Fibroblast of mammary gland (primary cell): ENCODE measurements around the gene CASR.
"Not testable (repeated sequence)": the region's sequence is repeated elsewhere in the genome, so short reads cannot be mapped to it uniquely, and the experiment has no call there.

Source experiments
- DNase-seq: peaks from one replicate; pipeline ENCODE4 v3.0.0-alpha.2; 2010; ENCODE audit warnings: low read depth
- H3K4me3 ChIP-seq: 2 replicates; pipeline ENCODE4 v1.5.1; 2011; ENCODE audit warnings: low read depth, mild to moderate bottlenecking, low read length, moderate library complexity; ENCODE audit not compliant: control insufficient read depth
- CTCF ChIP-seq: conservative IDR thresholded peaks from 2 replicates; pipeline ENCODE4 v1.5.1; 2011; ENCODE audit warnings: low read depth, low read length, inconsistent platforms; ENCODE audit not compliant: control insufficient read depth, insufficient read depth

Gene CASR

GRCh38 chr3:122183521-122183892, at the start of gene CASR:
TSS of gene CASR (plus strand) at chr3:122183668. CDS start at chr3:122254190, 70,522 bp downstream.
- no peak for DNase-seq
- H3K4me3 ChIP-seq, result no peak within 1 kb of the TSS
- no peak for TF ChIP-seq CTCF

GRCh38 chr3:122146466-122146865, 37.0 kb upstream of the CASR start:
- H3K4me3 ChIP-seq, result no peak overlapping the region
- DNase-seq, result no peak
- no peak for TF ChIP-seq CTCF

GRCh38 chr3:122148941-122149627, 34.4 kb upstream of the CASR start:
- no peak overlapping the region for H3K4me3 ChIP-seq
- TF ChIP-seq CTCF, result no peak
- no peak for DNase-seq

GRCh38 chr3:122151480-122151879, 32.0 kb upstream of the CASR start:
- DNase-seq, result no peak
- H3K4me3 ChIP-seq, result no peak overlapping the region
- no peak for TF ChIP-seq CTCF

- not testable (repeated sequence) for DNase-seq, H3K4me3 ChIP-seq
Measured at GRCh38 chr3:122164983-122165382, 18.5 kb upstream of the CASR start.

GRCh38 chr3:122167630-122168029, 15.8 kb upstream of the CASR start:
- no peak for TF ChIP-seq CTCF
- DNase-seq, result no peak
- no peak overlapping the region for H3K4me3 ChIP-seq

GRCh38 chr3:122168044-122168443, 15.4 kb upstream of the CASR start:
- no peak for DNase-seq
- H3K4me3 ChIP-seq, result no peak overlapping the region
- TF ChIP-seq CTCF, result no peak
